ENCODE measurements around the gene AKIP1.
"Not testable (repeated sequence)": the region's sequence is repeated elsewhere in the genome, so short reads cannot be mapped to it uniquely, and the experiment has no call there.

Gene AKIP1, protein sequence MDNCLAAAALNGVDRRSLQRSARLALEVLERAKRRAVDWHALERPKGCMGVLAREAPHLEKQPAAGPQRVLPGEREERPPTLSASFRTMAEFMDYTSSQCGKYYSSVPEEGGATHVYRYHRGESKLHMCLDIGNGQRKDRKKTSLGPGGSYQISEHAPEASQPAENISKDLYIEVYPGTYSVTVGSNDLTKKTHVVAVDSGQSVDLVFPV

DNA sequence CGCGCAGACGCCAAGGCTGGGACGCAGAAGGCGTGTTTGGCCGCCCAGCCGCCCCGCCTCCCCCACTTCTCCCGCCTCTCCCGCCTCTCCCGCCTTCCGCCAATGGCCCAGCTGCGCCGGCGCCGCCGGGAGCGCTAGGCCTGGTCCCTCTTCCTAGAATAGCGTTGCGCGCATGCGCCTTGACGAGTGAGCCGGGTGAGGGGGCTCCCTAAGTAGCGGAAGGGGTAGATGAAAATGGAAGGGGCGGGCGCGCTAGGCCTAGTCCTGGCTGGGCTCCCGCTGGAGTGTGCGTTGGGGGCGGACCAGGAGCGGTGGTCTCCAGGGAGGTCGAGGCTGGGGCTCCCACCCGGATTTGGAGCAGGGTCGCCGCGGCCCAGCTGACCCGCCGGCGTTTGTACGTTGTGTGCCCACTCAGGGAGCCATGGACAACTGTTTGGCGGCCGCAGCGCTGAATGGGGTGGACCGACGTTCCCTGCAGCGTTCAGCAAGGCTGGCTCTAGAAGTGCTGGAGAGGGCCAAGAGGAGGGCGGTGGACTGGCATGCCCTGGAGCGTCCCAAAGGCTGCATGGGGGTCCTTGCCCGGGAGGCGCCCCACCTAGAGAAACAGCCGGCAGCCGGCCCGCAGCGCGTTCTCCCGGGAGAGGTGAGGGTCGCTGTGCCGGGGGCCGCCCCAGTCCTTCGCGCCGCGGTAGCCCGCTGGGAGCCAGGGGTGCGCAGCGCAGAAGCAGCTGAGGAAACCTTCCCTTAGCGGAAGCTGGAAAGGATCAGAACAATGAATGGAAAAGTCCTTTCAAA is at the start of gene AKIP1:
Gene AKIP1, plus strand, starts transcription at position 161 of the 795 bp plus-strand sequence. Its CDS starts 261 bp downstream, at position 422.
- DNase-seq: peak; percentile 95

DNA sequence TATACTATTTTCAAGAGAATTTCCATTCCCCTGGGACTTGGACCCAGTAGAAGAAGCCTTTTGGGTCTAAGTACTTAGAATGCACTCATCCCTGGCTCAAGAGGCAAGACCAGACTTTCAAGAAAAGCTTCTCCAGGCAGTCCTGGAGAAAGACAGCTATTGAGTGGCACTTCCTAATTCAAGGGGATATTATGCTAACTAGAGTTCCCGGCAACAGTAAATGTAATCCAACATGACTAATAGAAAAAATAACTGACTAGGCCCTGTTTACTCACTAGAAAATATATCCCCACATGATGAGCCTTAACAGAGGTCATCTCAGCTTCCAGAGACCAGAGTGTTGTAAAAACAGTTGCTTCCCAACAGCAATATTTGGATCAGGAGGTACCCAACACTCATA is 47.2 kb upstream of the AKIP1 start:
- no peak for DNase-seq

DNA sequence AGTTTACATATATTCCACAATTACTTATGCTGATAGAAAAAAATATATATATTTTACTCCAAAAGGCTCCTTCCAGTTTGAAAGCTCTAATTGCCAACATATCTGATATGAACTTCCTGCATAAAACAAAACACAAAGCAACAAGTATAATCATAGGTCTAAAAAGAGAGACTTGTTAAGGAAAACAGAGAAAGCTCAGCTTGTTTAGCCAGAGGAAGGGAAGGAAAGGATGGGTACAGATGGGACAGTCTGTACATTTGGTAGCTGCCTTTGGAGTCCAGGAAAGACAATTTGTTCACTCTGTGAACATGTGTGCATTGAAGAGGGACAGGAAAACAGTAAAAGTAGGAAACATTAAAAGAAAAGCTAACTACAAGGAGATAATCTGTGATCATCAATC is 45.7 kb upstream of the AKIP1 start:
- no peak for DNase-seq

DNA sequence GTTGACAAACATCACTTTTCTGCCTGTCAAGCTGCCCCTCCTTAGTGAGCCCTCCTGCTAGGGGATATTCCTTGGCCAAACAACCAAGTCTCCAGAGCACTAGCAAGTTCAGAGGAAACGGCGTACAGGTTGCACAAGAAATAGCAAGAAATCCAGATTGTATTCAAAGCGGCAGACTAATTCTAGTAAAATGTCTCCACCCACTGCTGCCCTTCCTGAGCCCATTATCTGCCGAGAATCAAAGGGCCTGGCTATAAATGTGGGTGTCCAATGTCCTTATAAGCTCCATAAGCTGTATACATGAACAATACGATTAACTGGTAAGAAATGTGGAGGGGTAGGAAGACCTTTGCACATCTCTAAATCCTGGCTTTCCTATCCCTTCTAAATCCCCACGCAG is 44.0 kb upstream of the AKIP1 start:
- DNase-seq: no peak

DNA sequence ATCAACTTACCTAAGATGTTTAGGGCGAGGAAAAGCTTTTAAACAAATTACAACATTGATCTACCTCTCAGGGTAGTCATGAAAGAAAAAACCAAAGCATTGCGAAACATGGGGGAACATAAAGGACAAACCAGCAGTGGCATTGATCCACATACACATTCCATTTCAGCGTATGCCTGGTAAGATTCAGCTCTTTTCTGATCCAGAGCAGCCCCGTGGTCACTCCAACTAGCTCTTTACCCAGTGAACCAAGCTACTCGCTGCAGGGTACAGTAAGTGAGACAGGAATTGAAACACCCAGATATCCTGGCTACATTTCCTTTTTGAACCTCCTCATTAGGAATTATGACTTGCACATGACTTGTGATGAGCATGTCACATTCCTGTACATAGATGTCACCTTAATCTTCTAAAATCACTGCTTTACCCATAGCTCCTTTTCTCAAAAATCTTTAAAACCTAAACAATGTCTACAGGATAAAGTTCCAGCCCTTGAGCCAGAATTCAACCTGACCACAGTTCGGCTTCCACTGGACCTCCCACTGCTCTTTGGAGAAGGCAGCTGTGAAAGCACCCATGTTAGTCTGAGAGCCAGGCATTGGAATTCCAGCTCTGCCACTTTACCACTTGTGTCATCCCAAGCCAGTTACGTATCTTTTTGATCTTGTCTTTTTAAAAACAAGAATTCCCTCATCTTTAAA is 42.9 kb upstream of the AKIP1 start:
- DNase-seq: no peak

DNA sequence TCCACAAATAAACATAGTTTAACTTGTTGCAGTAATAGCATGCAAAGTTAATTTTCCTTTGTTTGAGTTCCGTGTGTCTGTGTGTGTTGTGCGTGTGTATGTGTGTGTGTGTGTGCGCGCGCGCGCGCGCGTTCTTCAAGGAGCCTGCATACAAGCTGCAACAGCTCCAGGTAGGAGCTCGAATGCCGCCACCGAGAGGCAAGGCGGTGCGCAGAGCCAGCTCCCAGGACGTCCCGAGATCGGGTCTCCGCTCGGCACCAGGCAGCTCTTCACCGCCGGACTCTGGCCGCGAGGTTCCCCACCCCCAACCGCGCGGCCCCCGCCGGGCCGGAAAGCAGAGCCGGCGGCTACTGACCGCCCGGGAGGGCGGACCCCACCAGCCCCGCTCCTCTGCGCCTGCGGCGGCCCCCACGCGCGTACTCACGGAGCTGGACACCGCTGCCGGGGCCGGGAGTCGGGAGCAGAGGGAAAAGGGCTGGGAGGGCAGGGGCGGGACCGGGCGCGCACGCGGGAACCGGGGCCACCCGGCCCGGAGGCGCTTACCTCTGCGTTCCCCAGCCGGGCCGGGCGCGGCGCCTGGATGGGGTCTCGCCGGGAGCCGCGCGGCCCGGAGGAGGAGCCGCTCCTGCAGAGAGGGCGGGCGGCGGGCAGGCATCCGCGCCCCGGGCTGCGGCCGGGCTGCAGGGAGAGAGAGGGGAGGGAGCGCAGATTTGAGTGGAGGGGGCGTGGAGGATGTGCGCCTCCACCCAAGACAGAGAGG is 40.4 kb upstream of the AKIP1 start:
- DNase-seq: peak; percentile 22

DNA sequence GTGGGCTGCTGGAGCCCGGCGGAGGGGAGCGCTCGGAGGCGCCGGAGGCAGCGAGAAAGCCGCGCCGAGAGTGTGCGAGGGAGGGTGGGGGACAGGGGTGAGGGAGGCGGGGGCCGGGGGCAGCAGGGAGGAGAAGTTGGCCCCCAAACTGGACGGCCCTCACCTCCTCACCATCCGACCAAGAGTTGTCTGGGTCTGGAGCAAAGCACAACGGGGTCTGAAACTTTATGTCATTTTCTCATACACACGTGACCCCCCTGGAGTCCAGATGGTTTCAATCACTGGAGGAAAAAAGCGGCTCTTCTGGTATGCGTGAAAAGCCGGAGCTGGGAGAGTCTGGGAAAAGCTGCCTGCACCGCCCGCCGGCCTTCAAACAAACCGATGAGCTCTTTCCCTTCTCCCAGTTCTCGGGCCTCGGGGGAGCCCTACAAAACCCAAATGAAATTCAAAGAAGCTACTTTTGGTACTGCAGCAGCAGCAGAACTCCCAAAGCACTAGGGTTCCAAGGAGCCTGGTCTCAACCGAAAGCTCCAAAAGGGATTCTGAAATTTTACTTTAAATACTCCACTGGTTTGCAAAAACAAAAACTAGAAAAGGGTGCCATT is 39.7 kb upstream of the AKIP1 start:
- peak; percentile 60 for DNase-seq

DNA sequence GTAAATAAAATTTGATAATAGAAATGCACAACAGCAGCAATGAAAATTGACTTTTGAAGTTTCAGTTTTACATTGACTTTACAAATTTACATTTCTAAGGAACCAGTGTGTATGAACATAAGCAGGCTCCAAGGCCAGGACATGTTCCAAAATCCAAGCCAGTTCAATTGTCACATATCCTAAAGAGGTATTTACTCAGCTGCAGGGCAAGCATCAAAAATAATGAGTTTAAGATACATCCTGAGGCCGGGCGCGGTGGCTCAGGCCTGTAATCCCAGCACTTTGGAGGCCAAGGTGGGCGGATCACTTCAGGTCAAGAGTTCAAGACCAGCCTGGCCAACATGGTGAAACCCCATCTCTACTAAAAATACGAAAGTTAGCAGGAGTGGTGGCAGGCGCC is 39.0 kb upstream of the AKIP1 start:
- DNase-seq: no peak

DNA sequence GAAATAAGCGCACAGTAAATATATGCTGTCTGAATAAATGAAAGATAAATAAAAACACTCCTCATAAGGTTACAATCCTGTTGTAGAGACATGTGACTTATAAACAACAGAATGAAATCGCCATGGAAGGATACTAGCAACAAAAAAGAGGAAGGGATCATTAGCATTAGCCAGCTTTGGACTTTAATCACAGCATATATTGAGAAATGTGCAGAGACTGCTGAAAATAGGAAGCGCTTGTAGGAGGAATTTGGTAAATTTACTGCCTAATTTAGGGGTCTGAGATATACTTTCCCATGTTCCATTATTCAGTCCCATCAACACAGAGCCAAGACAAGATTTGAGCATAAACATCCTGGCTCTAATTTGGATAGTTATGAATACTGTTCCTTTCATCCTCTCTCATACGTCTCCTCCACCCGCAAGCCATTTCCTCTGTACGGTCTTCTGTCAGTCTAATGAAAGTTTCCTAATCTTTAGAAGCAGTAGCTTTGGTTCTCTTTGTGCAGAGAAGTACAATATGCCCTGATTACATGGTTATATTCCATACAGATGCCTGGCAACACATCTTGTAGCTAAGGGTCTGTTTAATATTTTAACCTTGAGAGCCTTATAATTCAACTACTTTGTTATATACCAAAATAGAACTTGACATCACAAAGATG is 37.1 kb upstream of the AKIP1 start:
- DNase-seq: no peak

DNA sequence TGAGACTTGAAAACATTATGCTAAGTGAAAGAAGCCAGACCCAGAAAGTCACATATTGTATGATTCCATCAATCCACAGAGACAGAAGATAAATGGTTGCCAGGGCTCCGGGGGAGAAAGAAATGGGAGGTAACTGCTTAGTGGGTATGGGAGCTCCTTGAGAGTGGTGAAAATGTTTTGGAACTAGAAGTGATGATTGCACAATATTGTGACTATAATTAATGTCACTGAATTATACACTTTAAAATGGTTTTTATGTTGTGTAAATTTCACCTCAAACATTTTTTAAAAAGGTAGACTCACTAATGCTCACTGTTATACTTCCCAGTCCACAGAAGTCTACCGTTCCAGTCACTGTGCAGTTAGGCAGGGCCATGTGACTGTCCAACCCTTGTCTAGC is 32.2 kb upstream of the AKIP1 start:
- DNase-seq: no peak

DNA sequence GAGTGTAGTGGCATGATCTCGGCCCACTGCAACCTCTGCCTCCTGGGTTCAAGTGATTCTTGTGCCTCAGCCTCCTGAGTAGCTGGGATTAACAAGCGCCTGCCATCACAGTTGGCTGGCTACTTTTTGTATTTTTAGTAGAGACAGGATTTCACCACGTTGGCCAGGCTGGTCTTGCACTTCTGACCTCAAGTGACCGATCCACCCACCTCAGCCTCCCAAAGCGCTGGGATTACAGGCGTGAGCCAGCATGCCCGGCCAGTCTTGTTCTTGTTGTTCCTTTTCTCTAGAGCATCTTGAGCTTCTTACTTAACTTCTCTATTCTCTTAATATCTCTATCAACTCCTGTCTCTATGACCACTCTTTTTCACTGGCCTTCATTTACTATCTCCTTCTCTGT is 29.4 kb upstream of the AKIP1 start:
- not testable (repeated sequence) for DNase-seq

DNA sequence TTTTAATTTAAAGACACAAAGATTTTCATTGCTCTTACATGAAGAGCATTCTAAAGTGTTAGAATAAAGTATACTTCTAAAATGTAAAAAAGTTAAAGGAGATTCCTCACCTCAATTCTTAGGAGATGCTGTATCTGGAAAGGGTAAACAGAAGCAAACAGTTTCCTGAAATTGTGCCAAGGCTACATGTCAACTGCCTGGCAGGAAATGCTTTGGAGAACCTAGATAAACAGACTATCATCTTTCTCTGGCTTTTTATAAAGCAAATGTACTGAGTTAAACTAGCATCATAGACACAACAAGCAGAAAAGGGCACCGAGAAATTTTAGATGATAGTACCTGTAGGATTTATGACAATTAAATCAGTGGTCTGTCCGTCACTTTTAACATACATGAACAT is 24.7 kb upstream of the AKIP1 start:
- no peak for DNase-seq

DNA sequence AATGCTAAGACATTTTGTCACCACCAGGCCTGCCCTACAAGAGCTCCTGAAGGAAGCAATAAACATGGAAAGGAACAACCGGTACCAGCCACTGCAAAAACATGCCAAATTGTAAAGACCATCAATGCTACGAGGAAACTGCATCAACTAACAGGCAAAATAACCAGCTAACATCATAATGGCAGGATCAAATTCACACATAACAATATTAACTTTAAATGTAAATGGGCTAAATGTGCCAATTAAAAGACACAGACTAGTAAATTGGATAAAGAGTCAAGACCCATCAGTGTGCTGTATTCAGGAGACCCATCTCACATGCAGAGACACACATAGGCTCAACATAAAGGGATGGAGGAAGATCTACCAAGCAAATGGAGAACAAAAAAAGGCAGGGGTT is 19.8 kb upstream of the AKIP1 start:
- DNase-seq: not testable (repeated sequence)

DNA sequence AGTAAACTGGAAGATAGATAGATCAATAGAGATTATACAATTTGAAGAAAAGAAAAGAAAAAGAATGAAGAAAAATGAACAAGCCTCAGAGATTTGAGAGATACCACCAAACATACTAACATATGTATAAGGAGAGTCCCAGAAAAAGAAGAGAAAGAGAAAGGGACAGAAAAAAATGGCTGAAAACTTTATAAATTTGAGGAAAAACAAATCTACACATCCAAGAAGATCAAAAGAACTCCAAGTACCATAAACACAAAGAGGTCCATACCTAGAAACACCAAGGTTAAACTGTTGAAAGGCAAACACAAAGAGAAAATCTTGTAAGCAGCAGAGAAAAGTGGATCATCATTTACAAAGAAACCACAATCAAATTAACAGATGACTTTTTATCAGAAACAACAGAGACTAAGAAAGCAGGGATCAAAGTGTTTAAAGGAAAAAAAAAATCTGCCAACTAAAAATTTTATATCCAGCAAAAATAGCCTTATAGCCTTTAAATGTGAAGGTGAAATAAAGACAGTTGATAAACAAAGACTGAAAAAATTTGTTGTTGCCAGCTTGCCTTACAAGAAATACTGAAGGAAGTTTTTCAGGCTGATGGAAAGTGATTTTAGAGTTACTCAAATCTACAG is 11.8 kb upstream of the AKIP1 start:
- no peak for DNase-seq

DNA sequence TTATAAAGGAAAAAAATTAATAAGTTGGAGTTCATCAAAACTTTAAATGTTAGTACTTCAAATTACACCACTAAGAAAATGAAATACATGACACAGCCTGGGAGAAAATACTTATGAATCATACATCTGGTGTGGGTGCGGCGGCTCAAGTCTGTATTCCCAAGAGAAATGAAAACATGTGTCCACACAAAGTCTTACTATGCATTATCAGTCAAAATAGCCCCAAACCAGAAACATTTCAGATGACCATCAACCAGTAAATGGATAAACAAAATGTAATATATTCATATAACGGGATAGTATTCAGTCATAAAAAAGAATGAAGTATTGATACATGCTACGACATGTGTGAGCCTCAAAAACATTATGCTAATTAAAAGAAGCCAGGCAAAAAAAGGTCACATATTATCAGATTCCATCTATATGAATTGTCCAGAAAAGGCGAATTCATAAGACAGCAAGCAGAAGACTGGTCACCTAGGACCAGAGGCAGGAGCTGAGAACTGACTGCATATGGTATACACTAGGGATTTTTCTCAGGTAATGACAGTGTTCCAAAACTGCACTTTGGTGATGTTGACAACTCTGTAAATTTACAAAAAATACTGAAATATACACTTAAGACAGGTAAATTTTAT is 5.3 kb upstream of the AKIP1 start:
- no peak for DNase-seq

DNA sequence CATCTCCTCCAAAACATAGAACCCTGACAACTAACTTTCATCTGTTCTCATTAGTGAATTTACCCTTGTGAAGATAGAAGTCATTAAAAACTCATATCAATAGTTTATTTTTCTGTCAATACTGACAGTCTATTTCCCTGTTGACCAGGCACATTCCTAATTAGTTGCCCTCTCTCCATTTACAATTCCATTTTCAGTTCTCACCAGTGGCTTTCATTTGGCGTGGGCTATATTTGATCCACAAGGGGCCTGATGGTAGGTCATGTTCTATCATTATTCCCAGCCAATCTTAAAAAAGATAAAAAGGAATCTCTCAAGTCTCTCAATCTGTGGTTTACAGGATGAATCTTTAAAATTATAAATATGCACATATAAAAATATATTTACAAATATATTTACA is 3.9 kb upstream of the AKIP1 start:
- DNase-seq: no peak

DNA sequence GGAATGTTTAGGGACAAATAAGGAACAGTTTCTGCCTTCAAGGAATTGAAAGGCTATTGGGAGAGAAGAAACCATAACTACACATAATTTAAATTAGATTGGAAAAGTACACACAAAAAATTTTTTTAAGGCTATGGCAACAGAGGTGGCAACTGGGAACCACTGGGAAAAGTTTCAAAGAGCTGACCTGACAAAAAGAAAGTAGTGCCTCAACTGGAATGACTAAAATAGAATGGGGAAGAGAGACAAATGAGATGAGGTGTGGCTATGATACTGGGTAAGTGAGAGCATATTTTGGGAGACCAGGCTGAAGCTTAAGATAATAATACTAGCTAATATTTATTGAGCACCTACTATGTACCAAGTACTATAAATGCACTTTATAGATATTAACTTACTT is 2.9 kb upstream of the AKIP1 start:
- no peak for DNase-seq

DNA sequence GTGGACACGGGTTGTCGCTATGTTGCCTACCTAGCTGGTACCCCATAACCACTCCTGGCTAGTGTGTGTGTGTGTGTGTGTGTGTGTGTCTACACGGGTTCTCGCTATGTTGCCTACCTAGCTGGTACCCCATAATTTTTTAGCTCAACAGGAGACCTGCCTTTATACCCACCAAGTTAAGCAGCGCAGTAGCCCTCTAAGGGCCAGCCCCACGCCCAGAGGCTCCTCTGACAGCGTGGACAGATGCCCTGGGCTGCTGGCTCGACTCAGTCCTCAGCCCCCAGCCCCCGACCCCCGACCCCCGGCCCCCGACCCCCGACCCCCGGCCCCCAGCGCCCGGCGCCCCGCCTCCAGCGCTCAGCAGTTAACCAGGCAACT is 351 bp upstream of the AKIP1 start:
- no peak for DNase-seq

DNA sequence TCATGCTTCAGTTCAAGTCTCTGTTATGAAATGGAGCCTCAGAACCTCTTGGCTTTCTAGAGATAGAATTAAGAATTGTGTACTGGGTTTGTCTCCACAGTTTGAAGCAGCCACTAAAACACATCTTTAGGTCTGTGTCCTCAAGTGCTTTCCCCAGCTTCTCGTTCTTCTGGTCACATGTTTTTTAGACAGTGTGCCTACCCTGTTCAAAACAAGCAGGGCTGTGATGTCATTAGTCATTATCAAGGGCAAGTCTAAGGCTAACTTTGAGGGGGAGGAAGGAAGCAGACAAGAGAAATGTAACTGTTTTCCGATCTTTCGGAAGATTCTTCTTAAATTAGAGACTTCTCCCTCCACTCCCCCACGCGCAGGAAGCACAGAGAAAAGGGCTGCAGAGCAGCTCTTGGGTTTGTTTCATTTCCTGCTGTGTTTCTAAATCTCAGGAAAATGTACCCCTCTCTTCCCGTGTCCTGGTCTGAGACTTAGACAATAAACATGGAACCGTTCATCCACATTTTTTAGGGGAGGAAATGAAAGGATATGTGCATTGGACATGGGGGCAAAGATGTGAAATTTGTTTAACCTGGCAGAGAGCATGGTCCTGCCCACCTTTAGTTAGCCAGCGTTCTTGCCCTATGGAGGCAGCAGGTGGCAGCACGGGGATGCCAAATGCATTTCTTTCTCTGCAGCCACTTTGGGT is 3.1 kb downstream of the AKIP1 start:
- peak; percentile 17 for DNase-seq

DNA sequence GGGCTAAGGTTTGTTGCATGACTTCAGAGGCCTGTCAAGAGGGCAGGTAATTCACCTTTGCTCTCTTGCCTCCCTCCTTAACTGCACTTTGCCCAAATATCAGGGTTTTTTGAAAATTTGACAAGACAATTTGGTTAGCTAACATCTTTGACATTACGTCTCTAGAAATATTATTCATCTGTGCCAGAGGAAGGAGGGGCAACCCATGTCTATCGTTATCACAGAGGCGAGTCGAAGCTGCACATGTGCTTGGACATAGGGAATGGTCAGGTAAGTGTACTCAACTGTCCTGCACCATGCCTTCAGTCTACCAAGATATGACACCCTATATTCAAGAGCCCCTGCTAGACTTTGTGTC is 3.7 kb downstream of the AKIP1 start:
- DNase-seq: no peak

All from NCI-H446 treated with DMSO at 0.1 percent for 48 hours (cell line).